Upper lobe of left lung (tissue), 6 donors: Measurements from ENCODE around the gene ADAMTS17. TPM values are rescaled to one million over a fixed set of nuclear protein-coding genes. Genes with fewer than 3 reads are reported as not detected.

Experiments
- ATAC-seq, 2 donors: fragments of 200-7000 bp; cut with Tn5 transposase; one replicate each; pipeline ENCODE4 v1.9.1; 2022; ENCODE audit warnings: mild to moderate bottlenecking in 2 of 2, moderate library complexity in 2 of 2; ENCODE audit not compliant: low FRiP score in 2 of 2
- DNase-seq, 2 donors: peaks; one replicate each; pipeline ENCODE4 v3.0.0-alpha.2; 2019 to 2020
- H3K27ac ChIP-seq, 4 donors: fragments of 200-600 bp; sonication (generic); one replicate each; pipeline ENCODE4 v1.5.1; 2016 to 2019
- H3K27me3 ChIP-seq, 4 donors: fragments of 200-600 bp; sonication (generic); one replicate each; pipeline ENCODE4 v1.5.1; 2017 to 2019
- H3K36me3 ChIP-seq, 4 donors: fragments of 200-600 bp; sonication (generic); one replicate each; pipeline ENCODE4 v1.5.1; 2016 to 2019
- H3K4me1 ChIP-seq, 4 donors: fragments of 200-600 bp; sonication (generic); one replicate each; pipeline ENCODE4 v1.5.1; 2018 to 2019
- H3K4me3 ChIP-seq, 4 donors: fragments of 200-600 bp; sonication (generic); one replicate each; pipeline ENCODE4 v1.5.1; 2017 to 2019; ENCODE audit warnings: mild to moderate bottlenecking in 2 of 4, moderate library complexity in 1 of 4
- H3K9me3 ChIP-seq, 4 donors: fragments of 200-600 bp; sonication (generic); one replicate each; pipeline ENCODE4 v1.5.1; 2018 to 2019
- EP300 ChIP-seq, 4 donors: sonication (generic); formaldehyde crosslinking; IDR thresholded peaks; one replicate each; pipeline ENCODE4 v1.5.1; 2017; ENCODE audit warnings: antibody characterized with exemption in 4 of 4, control low read depth in 2 of 4
- POLR2A ChIP-seq, 4 donors: fragments of 450-650 bp; IDR thresholded peaks; one replicate each; pipeline ENCODE4 v1.5.1; 2016 to 2017; ENCODE audit warnings: antibody characterized with exemption in 4 of 4, mild to moderate bottlenecking in 2 of 4
- POLR2AphosphoS5 ChIP-seq, 2 donors: sonication (generic); formaldehyde crosslinking; IDR thresholded peaks; one replicate each; pipeline ENCODE4 v1.5.1; 2017; ENCODE audit warnings: antibody characterized with exemption in 2 of 2
- WGBS, 2 donors: methylation state at CpG; one replicate each; pipeline ENCODE4 v1.1.5; 2017 to 2018; 5-methylcytosine and 5-hydroxymethylcytosine counted together
- total RNA-seq, 6 donors: library from RNA; depleted of rRNA in 4 of 6; stranded (reverse); fragments of >200 nt in 4 of 6; gene quantifications; one replicate each; pipeline versions ENCODE4 v1.1.0 to v1.2.1, GENCODE V29; 2016 to 2021
- TF ChIP-seq, protein P1 (sequence below), 6 experiments: fragments of 450-650 bp in 4 of 6; fragments of 200-600 bp in 2 of 6; sonication (generic) in 2 of 6; IDR thresholded peaks; one replicate each; pipeline ENCODE4 v1.5.1; 2016 to 2019; ENCODE audit warnings: antibody characterized with exemption in 6 of 6
- donor health status: DM: no; HTN: no; CAD: no; lungs with moderate emphysema.
- donor health status: DM: no; HTN: yes; CAD: no; lungs with severe emphysema.

The ADAMTS17 gene
- total RNA-seq, 6 donors from 2014 or later, result 3.2 to 11.5 (median 5.7) TPM

DNA sequence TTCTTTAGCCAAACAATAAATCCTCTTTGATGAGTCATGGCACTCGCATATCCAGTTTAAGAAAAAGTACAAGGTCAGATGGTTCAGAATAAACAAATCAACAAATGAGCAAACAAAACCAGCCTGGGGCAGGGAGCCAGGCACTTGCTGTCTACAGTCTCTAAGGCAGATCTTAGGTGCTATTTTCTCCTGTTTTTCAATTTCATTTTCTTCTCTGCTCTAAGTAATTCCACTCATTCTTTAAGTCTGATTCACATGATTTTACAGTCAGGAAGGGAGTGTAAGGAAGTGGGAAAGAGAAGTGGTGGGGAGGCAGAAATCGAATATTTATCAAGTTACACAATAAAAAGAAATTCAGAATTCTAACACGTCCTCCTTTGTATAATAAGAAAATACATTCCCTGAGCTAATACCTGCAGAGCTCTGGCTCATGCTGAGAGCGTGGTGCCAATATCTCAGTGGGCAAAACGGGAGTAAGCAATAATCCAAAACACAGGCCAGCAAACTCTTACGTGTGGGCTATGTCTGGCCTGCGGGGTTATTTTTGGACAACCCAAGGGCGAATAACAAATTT lies 298.6 kb downstream of the ADAMTS17 start:
- H3K27me3 ChIP-seq, result no peaks in the 10 kb centered on the region
- no peak overlapping the region for H3K27ac ChIP-seq
- 65 to 66% methylated on average over 8 of the region's 8 CpGs for WGBS, 2 donors
- ATAC-seq, result peak in 1 of 2 donors; percentile 64
- H3K9me3 ChIP-seq, result peaks cover 0 to 4% (median 0%) of the 10 kb centered on the region in 4 donors
- no peak overlapping the region for H3K4me3 ChIP-seq
- TF ChIP-seq, protein P1, sequence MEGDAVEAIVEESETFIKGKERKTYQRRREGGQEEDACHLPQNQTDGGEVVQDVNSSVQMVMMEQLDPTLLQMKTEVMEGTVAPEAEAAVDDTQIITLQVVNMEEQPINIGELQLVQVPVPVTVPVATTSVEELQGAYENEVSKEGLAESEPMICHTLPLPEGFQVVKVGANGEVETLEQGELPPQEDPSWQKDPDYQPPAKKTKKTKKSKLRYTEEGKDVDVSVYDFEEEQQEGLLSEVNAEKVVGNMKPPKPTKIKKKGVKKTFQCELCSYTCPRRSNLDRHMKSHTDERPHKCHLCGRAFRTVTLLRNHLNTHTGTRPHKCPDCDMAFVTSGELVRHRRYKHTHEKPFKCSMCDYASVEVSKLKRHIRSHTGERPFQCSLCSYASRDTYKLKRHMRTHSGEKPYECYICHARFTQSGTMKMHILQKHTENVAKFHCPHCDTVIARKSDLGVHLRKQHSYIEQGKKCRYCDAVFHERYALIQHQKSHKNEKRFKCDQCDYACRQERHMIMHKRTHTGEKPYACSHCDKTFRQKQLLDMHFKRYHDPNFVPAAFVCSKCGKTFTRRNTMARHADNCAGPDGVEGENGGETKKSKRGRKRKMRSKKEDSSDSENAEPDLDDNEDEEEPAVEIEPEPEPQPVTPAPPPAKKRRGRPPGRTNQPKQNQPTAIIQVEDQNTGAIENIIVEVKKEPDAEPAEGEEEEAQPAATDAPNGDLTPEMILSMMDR (IDR thresholded peaks at IDR 0.05), result no peak
- no peak for TF ChIP-seq POLR2A (IDR thresholded peaks at IDR 0.05)
- TF ChIP-seq POLR2AphosphoS5 (IDR thresholded peaks at IDR 0.05), result no peak
- no peak for TF ChIP-seq EP300 (IDR thresholded peaks at IDR 0.05)
- no peaks in the 10 kb centered on the region for H3K36me3 ChIP-seq
- no peak for DNase-seq
- peaks cover 0 to 11% (median 2%) of the 10 kb centered on the region in 4 donors for H3K4me1 ChIP-seq

DNA sequence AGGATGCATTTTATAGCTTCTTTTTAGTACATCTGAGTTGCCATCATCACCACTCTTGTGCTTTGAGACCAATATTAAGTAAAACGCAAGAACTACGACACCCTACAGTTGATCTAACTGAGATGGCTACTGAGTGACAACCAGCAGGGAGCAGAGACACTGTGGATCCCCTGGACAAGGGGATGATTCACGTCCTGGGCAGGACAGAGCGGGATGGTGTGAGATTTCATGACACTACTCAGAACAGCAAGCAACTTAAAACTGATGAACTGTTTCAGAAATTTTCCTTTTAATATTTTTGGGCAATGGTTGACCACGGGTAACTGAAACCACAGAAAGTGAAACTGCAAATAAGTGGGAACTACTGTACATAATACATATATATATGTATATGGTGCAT lies 299.2 kb downstream of the ADAMTS17 start:
- Histone ChIP-seq H3K4me1 (peaks cover 0 to 11% (median 2%) of the 10 kb centered on the region in 4 donors), H3K9me3 (peaks cover 0 to 2% (median 0%) of the 10 kb centered on the region in 4 donors), H3K27ac (no peak overlapping the region), H3K4me3 (no peak overlapping the region), H3K36me3 (no peaks in the 10 kb centered on the region), H3K27me3 (no peaks in the 10 kb centered on the region)
- peak in 1 of 2 donors; percentile 17 for ATAC-seq
- no peak for DNase-seq
- TF ChIP-seq EP300 (IDR thresholded peaks at IDR 0.05), result no peak
- WGBS, 2 donors, result 73 to 78% methylated on average over 5 of the region's 5 CpGs

DNA sequence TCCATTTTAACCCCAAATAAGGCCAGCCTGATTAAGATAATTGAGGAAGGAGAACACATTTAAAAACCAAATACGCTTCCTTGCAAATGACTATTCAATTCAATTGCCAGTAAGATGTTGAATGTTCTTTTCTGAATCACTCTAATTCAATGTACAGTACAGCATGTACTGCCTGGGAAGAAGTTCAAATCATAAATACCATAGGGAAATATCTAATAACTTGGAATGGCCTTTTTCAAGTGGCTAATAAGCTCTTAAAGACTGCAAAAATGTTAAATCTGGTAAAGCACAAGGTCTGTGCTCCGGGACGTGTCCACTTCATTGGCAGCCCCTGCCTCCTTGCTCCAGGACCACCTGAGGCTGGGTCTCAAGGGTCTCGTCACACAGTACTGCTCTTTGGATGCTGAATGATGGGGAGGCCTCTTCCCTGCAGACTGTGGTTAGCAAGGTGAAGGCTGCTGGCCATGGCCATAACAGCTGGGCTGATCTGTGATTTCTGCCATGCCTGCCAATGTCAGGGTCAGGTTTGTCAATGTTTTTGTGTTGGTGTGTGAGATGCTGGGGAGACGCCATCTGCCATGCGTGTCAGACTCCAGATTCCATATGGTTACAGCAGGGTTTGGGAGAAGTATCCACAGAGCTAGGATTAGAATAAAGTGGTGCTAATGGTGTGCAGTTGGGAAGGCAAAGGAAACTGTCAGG lies 300.5 kb downstream of the ADAMTS17 start:
- no peak for DNase-seq
- Histone ChIP-seq H3K27ac (no peak overlapping the region), H3K36me3 (no peaks in the 10 kb centered on the region), H3K4me1 (peaks cover 0 to 11% (median 2%) of the 10 kb centered on the region in 4 donors), H3K4me3 (no peak overlapping the region), H3K9me3 (no peaks in the 10 kb centered on the region), H3K27me3 (no peaks in the 10 kb centered on the region)
- TF ChIP-seq POLR2A (IDR thresholded peaks at IDR 0.05) (no peak), POLR2AphosphoS5 (IDR thresholded peaks at IDR 0.05) (no peak), EP300 (IDR thresholded peaks at IDR 0.05) (no peak)
- TF ChIP-seq, protein P1 (IDR thresholded peaks at IDR 0.05), result no peak
- WGBS, 2 donors, result 88 to 89% methylated on average over 6 of the region's 6 CpGs
- no peak for ATAC-seq

DNA sequence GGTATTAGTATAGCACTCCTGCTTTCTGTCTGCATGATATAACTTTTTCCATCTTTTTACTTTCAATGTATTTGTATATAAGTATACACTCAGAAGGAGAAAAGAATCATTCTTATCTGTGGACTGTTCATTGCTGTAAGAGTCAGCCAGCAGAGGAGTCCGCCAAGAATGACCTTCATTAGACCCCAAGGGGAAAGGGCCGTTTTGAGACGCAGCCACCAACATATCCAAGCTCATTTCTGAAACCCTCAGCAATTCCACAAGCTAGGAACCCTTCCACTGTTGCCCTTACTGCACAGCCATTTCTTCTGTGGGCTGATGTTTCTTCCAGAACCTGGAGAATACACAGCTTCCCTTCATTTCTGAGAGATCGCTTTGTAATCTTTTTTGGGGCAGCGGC lies 301.8 kb downstream of the ADAMTS17 start:
- ATAC-seq, result no peak
- Histone ChIP-seq H3K9me3 (no peaks in the 10 kb centered on the region), H3K4me1 (peaks cover 0 to 11% (median 2%) of the 10 kb centered on the region in 4 donors), H3K27me3 (no peaks in the 10 kb centered on the region), H3K4me3 (no peak overlapping the region), H3K36me3 (no peaks in the 10 kb centered on the region), H3K27ac (no peak overlapping the region)
- no peak for TF ChIP-seq POLR2A (IDR thresholded peaks at IDR 0.05)
- no peak for TF ChIP-seq EP300 (IDR thresholded peaks at IDR 0.05)
- TF ChIP-seq, protein P1 (IDR thresholded peaks at IDR 0.05), result no peak
- TF ChIP-seq POLR2AphosphoS5 (IDR thresholded peaks at IDR 0.05), result no peak
- no peak for DNase-seq
- WGBS, 2 donors, result 85 to 92% methylated on average over 5 of the region's 5 CpGs

DNA sequence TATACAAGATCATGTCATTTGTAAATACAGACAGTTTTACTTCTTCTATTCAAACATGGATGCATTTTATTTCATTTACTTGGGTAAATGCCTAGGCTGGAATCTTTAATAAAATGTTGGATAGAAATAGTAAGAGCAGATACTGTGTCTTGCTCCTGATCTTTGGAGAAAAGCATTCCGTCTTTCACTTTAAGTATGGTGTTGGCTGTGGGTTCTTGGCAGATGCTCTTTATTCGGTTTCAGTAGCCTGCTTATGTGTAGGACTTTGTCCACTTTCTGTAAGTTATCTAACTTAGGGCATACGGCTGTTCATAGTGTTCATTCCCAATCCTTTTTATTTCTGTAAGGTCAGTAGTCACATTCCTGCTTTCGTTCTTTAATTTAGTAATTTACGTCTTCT lies 303.0 kb downstream of the ADAMTS17 start:
- no peak overlapping the region for H3K4me3 ChIP-seq
- 90 to 94% methylated on average over 5 of the region's 5 CpGs for WGBS, 2 donors

More for the DNA sequence above, 303.0 kb downstream of the ADAMTS17 start:
- ATAC-seq (no peak), DNase-seq (no peak)
- no peaks in the 10 kb centered on the region for H3K27me3 ChIP-seq
- no peaks in the 10 kb centered on the region for H3K36me3 ChIP-seq
- TF ChIP-seq, protein P1 (IDR thresholded peaks at IDR 0.05), result no peak
- TF ChIP-seq EP300 (IDR thresholded peaks at IDR 0.05), result no peak
- no peak for TF ChIP-seq POLR2A (IDR thresholded peaks at IDR 0.05)
- no peak for TF ChIP-seq POLR2AphosphoS5 (IDR thresholded peaks at IDR 0.05)
- no peak overlapping the region for H3K27ac ChIP-seq
- H3K9me3 ChIP-seq, result no peaks in the 10 kb centered on the region
- H3K4me1 ChIP-seq, result peaks cover 0 to 6% (median under 1%) of the 10 kb centered on the region in 4 donors
